GM18511 (cell line): ENCODE results near the gene TCEANC2.
"Not testable (repeated sequence)": the region's sequence is repeated elsewhere in the genome, so short reads cannot be mapped to it uniquely, and the experiment has no call there.

Experiments
- ATAC-seq: cut with Tn5 transposase; IDR thresholded peaks from one replicate; pipeline ENCODE4 v1.9.1; 2021; ENCODE audit warnings: mild to moderate bottlenecking, moderate library complexity; ENCODE audit not compliant: unreplicated experiment

Gene TCEANC2

DNA sequence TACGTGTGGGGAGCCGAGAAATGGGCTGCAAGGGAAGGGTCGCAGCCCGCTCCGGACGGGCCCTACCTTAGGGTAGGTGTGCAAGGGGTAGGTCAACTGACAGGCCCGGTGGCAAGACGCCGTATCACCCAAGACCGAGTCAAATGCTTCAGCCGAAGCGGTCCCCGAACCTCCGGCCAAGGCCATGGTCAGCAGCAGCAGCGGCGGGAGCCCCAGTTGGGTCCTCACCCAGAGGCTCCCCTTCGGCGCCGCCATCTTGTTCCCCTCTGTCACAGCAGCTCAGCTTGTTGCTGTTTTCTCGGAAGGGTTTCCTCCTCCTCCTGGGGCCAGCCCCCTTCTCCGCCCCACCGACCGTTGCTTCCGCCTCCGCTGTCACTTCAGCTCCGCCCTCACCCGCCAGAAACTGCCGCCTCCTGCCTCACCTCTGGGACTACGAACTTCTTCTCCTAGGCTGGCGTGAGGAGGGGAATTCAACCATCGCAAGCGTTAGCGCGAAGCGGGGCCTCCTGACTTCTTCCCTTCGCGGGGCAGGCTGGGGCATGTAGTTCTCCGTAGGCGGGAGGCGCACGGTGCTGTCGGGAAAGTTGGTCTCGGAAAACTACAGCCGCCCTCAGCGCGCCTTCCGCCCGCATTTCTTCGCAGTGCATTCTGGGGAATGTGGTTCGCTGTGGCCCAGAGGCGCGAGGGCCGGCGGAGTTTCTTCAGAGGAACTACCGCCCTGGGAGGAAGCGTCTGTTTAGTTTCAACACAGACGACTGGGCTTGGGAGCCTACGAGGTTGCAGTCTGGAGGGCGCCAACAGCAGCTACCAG is at the start of gene TCEANC2, which contains the start of gene TMEM59:
TCEANC2 (plus strand) TSS at position 675 of the 811 bp plus-strand sequence. CDS start 815 bp downstream, outside the sequence.
TMEM59 (minus strand) TSS at position 271 of the 811 bp plus-strand sequence; CDS start at position 255, 16 bp downstream.
- peak; percentile 90 for ATAC-seq

DNA sequence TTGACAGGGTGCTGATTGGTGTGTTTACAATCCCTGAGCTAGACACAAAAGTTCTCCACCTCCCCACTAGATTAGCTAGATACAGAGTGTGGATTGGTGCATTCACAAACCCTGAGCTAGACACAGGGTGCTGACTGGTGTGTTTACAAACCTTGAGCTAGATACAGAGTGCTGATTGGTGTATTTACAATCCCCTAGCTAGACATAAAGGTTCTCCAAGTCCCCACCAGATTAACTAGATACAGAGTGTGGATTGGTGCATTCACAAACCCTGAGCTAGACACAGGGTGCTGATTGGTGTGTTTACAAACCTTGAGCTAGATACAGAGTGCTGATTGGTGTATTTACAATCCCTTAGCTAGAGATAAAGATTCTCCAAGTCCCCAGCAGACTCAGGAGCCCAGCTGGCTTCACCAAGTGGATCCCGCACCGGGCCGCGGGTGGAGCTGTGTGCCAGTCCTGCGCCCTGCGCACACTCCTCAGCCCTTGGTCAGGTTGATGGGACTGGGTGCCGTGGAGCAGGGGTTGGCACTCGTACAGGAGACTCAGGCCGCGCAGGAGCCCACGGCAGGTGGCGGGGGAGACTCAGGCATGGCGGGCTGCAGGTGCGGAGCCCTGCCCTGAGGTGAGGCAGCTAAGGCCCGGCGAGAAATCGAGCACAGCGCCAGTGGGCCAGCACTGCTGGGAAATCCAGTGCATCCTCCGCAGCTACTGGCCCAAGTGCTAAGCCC is 49.5 kb upstream of the TCEANC2 start:
- ATAC-seq, result not testable (repeated sequence)

DNA sequence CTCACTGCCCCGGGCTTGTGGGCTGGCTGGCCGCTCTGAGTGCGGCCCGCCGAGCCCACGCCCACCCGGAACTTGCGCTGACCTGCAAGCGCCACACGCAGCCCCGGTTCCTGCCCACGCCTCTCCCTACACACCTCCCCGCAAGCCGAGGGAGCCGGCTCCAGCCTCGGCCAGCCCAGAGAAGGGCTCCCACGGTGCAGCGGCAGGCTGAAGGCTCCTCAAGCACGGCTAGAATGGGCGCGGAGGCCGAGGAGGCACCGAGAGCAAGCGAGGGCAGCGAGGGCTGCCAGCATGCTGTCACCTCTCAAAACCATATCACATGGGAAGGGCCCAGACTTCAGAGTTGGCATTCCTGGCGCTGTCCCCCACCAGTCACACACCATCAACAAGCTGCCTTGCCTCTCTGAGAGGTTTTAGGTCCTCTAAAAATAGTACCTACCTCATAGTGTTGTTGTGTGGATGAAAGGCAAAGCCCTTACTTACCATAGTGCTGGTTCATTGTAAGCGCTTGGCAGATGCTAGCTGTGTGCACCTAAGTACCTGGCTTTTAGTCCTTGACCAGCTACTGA is 48.8 kb upstream of the TCEANC2 start:
- ATAC-seq, result no peak

DNA sequence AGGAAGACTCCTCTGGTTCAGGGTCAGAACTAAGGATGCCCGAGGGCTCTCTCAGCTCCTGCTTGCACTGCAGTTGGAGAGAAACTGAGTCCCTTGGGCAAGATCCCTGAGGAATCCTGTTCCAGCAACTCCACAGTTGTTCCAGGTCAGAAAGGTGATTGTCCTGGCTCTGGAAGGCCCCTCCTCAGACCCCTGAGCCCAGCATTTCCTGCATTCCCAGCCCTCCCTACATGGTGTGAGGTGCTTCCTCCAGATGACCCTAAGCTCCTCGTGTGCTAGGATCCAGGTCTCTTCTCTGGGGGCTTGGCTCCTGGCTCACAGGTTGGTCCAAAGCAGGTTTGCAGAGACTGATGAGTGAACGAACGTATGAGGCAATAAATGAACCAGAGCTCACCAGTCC is 46.9 kb upstream of the TCEANC2 start:
- no peak for ATAC-seq

DNA sequence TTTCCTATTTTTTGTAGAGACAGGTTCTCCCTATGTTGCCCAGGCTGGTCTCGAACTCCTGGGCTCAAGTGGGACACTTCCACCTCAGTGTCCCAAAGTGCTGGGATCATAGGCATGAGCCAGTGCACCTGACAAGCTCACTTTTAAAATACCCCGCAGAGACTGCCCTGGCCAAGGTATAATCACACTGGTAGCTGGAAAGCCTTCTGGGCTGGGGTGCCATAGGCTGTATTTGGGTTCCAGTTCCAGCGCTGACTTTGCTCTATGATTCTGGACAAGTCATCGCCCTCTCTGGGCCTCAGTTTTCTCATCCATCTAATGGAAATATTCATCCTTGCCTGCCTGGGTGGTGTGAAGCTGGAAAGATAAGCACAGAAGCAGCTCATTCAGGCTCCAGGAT is 45.8 kb upstream of the TCEANC2 start:
- ATAC-seq, result no peak

DNA sequence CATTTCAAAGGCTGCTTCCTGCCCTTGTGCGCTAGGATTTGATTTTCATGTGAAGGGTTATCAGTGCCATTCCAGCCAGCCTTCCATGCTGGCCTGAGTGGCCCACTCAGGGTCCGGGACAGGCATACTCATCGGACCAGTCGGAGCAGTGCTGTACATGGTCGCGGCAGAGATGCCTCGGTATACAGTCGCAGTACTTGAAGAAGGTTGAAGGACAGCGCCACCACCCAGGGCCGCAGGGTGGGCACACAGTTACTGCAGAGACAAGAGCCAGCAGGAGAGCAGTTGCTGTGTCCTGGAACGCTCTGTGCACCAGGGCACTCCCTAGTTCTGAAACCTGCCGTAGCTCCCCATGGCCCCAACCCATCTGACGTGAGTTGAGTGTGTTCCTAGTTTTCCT is 44.5 kb upstream of the TCEANC2 start:
- no peak for ATAC-seq

DNA sequence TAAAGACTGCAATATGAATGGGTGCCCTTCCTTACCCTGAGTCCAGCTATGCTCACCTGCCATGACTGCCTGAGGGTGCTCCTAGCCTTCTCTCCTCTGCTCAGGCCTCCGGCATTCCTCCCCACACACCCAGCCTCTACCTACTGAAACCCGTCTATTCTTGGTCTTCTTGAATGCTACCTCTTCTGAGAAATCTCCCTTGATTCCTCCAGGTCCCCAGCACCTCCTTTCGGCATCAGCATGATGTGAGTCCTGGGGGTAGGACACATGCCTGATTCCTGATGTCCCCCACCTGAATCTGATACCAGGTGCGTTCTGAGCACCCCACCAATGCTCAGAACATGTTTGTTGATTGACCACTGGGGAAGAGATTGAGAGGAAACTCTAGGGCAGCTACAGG is 44.0 kb upstream of the TCEANC2 start:
- ATAC-seq, result no peak

DNA sequence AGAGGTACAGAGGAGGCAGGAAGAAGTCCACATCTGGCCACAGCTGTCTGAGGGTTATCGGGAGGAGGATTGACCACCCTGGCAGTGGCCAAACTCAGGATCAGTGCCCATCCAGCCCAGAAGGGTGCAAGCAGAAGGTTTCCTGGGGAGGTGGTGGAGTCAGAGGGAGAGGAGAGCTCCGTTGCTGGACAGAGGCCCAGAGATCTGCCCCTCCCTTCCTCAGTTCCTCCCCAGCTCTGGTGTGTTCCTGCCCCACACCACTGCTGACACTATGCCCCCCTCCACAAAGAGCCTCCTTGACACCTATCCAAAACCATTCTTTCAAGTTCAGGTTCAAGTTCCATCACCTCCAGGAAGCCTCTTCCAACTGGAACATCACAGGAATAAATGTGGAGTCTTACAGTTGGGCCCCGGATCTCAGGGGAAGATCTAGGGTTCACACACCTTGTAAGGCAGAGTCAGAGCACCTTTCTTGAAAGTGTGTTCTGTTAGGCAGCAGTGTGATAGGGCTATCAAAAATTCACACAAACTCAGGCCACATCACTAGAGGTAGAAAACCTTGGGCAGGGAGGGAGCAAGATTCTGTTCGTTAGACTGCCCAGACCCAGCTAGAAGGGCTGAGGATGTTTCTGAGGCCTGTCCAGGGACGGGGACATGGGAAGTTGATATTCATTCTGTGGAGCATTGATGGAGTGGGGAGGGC is 42.8 kb upstream of the TCEANC2 start:
- ATAC-seq, result no peak

DNA sequence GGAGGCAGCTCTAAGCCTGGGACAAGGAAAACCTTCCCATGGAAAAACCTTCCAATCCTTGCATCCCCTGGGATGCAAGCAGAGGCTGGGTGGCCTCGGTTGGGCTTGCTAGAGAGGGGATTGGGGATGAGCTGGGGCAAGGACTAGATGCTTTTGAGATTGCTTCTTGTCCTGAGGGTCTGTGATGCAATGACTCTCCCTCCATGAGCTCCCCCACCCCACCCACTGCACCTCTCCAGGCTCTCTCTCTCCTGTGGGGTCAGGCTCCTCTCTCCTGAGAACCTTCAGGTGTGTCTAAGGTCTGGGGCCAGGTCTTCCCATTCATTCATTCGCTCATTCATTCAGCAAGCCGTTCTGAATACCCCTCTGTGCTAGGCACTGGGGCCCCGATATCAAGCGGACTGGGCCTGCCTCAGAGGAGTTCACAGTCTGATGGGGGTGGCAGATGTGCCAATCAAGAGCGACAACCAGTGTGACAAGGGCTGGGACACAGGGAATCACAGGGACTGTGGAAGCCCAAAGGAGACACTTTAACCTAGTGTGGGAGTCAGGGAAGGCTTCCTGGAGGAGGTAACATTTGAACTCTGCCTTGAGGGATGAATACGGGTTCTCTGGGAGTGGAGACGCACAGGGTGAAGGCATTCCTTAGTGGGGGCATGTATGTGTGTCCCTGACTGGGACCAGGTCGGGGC is 41.9 kb upstream of the TCEANC2 start:
- no peak for ATAC-seq

DNA sequence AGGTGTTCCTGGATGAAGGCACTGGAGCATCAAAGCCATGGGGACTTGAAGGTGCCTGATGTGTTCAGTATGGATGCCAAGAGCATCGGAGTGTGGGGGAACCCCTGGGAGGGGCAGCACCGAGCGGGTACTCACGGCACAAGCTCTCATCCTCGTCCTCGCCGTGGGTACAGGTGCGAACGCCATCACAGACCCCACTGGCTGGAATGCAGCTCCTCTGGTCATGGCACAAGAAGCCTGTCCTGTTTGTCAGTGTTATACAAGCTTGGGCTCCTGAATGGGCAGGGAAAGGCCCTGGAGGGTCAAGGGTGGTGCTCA is 41.4 kb upstream of the TCEANC2 start:
- ATAC-seq, result no peak

DNA sequence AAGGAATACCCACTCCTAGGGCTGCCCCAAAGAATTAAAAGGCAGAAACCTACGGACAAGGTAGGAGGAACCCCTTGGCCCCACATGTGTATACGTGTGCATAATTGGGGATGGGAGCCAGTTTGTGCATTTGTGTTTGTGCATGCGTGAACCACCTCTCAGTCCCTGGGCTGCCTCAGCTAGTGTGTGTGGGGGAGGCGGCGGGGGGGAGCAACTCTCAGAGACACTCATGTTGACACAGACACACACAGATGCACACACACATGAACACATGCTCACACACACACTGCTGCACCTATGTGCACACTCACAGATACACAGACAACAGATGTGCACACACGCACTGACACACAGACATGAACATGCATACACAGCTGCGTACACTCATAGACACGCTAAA is 40.5 kb upstream of the TCEANC2 start:
- no peak for ATAC-seq

DNA sequence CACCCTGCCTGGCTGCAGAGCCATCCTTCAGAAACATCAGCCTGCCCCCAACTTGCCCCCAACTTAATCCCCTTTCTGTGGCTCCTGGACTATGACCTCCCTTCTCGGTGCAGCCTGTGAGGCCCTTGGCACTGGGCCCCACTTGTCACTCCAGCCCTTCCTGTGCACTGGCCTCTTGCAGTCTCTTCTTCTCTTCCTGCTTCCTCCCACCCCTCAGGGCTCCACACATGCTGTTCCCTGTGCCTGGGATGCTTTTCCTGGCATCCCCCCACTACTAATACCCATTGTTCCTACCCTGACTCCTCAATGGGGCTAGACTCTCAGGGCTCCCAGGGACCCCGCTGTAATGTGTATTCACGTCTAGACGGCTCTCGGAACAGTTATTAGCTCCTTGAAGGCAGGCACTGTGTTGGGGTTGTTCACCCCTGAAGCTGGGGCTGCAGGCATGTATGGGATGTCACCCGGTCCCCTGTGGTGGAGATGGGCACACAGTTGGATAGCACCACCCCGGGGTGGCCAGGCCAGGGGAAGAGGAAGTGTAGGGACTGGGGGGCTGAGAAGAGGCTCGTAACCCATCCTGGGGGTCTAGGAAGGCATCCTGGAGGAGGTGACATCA is 39.9 kb upstream of the TCEANC2 start:
- ATAC-seq, result no peak

DNA sequence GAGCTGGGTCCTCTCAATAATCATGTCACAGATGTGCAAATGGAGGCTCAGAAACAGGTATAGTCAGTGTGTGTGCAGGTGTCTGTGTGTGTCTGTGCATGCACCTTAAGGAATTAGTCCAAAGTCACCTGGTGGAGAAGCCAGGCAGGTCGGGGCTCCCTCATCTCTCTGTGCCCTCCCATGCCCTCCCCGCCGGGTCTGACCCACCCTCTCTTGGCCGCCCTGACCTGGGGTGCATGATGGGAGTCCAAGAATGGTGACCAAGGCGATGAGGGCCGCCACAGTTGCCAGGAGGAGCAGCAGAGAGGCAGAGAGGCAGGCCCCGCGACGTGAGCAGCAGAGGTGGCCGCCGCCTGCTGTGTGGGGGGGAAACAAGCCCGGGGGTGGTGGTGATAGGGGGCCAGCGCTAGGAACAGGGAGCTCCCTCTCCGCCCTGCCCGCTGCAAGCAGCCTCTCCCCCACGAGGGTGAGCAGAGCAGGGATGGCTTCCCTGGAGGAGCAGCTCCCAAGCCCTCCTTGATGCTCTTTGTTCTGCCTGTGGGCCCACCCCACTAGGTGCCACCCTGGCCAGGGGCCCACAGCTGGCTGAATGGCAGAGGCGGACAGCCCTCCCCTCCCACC is 39.3 kb upstream of the TCEANC2 start:
- no peak for ATAC-seq

DNA sequence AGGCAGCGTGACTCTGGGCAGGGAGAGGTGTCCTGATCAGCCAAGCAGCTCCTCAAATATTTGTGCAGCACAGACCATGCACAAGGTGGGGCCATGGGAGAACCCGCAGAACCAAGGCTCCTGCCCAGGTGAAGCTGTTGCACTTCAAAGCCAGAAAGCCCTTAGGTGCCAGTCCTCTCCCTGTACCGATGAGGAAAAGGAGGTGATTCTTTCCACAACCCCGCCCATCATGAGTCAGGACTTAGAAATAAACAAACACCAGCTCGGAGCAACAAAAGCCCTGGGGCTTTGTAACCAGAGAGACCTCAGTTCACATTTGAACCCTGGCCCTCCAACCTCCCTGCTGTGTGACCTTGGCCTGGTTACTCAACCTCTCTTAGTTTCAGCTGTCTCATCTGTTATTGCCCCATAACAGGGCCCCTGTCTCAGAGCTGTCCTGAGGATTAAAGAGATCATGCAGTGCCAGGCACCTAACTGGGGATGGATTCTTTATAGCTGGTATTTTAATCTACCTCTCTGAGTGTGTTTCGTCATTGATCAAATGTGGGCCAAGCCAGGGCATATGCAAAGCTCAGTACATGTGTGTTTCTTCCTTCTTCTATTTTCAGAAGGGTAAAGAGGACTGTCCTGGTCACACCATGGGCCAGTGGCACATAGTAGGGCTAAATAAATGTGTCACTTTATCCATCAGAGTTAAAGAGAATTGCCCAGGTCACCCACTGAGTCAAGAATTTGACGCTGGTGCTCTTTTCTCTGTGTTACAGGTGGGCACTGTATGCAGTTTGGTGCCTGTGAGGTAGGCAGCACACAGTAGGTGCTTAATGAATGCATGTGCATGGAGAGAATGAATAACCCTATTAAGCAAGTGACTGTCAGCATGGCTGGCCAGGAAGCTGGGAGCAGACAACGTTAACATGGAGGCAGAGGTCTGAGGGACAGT is 36.8 kb upstream of the TCEANC2 start:
- ATAC-seq, result no peak

DNA sequence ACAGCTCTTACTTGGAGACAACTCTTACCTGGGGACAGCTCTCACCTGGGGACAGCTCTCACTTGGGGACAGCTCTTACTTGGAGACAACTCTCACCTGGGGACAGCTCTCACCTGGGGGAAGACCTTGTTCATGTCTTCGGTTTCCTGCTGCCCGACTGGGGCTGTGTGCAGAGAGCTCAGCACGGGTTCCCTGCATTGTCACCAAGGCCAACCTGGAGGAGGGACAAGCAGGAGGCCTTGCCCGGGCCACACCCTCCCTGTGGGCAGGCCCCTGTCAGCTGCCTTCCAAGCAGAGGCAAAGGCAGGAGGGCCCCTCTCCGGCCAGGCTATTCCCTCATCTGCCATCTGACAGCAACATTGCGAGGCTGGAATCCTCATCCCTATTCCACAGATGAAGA is 35.4 kb upstream of the TCEANC2 start, which contains the start of gene LDLRAD1:
LDLRAD1 (minus strand) TSS at position 208 of the 400 bp plus-strand sequence; CDS start at position 134, 74 bp downstream.
- ATAC-seq, result no peak

DNA sequence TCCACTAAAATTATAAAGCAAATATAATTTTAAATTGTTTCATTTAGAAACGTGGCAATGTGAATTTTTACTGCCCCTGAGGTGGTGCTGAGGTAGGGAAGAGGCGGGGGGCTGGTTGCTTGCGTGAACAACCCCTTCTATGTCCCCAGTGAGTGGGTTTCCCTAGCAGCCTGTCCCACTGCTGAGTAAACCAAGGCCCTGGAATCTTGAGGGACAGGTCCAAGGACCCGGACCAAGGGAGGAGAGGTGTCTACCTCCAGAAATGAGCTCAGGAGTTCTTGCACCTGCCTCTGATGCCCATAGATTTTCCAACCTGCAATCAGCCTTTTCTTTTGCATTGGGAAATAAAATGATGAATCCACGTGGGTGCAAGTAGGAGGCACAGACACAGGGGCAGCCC is 34.8 kb upstream of the TCEANC2 start:
- no peak for ATAC-seq

DNA sequence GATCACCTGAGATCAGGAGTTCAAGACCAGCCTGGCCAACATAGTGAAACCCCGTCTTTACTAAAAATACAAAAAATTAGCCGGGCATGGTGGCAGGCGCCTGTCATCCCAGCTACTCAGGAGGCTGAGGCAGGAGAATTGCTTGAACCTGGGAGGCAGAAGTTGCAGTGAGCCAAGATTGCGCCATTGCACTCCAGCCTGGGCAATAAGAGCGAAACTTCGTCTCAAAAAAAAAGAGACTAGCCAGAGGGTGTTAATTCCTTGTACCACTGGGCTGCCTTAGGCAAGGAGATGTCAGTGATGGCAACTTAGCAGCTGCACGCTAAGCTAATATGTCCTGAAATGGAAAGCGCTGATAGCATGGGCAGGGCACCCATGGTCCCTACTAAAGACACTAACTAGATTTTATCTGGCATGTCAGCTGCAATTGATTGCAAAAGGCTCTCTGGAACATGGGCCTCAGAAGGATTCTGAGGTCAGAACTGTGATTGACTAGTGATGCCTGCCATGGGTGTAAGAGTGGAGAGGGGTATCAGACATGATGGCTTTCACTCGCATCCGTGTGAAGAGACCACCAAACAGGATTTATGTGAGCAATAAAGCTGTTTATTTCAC is 33.7 kb upstream of the TCEANC2 start:
- not testable (repeated sequence) for ATAC-seq

DNA sequence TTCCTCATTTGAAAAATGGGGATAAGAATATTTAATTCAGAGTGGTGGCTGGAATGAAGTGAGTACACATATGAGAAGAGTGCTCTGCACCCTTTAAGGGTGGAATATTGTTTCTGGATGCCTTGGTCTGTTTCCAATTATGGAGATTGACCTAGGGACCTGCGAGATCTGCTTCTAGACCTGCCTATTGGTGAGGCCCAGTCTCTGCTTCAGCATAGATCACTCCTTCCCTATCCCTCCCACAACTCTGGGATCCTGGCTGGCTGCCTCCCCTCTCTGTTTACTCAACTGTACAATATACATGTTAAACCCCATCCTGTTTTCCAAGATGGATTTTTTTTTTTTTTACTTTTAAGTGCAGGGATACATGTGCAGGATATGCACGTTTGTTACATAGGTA is 29.1 kb upstream of the TCEANC2 start:
- ATAC-seq, result no peak
